ENCODE results near the gene LRRC55. TPM values are rescaled to one million over a fixed set of nuclear protein-coding genes. Genes with fewer than 3 reads are reported as not detected.

LRRC55 gene
- total and polyA plus RNA-seq, 2 donors (not counting 3 experiments of a cell fraction or from before 2014, with no cell fraction given): not detected

DNA sequence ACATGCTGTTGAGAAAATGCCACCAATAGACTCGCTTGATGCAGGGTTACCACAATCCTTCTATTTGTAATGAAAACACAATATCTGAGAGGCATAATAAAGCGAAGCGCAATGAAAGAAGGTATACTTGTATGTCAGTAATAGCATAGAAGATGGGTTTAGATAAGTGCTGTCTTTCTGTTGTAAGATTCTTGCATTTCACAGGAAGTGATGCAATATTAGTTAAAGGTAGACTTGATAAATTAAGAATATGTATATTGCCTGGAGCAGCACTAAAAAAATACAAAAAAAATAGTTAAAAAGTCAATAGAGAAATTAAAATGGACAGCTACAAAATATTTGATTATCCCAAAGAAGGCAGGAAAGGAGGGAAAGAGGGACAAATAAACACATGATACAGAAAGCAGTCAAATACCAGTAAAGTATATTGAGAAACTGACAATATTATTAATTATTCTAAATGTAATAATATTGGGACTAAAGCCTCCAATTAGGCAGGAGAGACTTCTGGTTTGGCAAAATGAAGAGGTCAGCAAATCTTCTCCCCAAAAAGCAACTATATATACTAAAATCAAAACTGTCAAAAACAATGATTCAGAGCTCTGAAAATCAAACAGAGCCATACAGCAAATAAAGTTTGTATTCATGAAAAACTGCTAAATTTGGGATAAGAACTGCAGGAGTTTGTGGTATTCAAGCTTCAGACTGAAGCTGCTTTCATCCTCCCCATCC, 46.6 kb upstream of the LRRC55 start:
- Histone ChIP-seq H3K36me3 (ENCODE audit: control insufficient read depth in 2 of 2, extremely low read depth in 1 of 2, insufficient read depth in 2 of 2, low read length in 2 of 2) (no peaks in the 10 kb centered on the region), H3K27ac (ENCODE audit: insufficient read depth, low read depth, low read length) (no peak overlapping the region), H3K4me1 (ENCODE audit: control insufficient read depth, extremely low read depth, insufficient read depth, low read length) (no peaks in the 10 kb centered on the region), H3K9ac (replicated peaks; ENCODE audit: extremely low read depth, insufficient read depth, low read length) (no peak overlapping the region), H4K20me1 (replicated peaks; ENCODE audit: control insufficient read depth, extremely low read depth, insufficient read depth, low read length) (no peaks in the 10 kb centered on the region), H3K4me2 (ENCODE audit: insufficient read depth, low read length) (no peak overlapping the region), H3K27me3 (ENCODE audit: control insufficient read depth in 2 of 2, insufficient read depth in 2 of 2, low read length in 2 of 2) (no peaks in the 10 kb centered on the region), H3K4me3 (replicated peaks in 1 of 3; ENCODE audit: insufficient read depth in 1 of 3, low read depth in 1 of 3, low read length in 3 of 3) (no peak overlapping the region), H2AFZ (ENCODE audit: low read depth, low read length) (no peak overlapping the region), H3K79me2 (ENCODE audit: control insufficient read depth, insufficient read depth, low read length) (no peaks in the 10 kb centered on the region), H3K9me3 (replicated peaks; ENCODE audit: control insufficient read depth, insufficient read depth, low read length) (no peaks in the 10 kb centered on the region), H3K9me1 (replicated peaks; ENCODE audit: control insufficient read depth, extremely low read depth, insufficient read depth, low read length) (no peaks in the 10 kb centered on the region)
- ChIA-PET CTCF (interaction anchor here (7.8 kb wide), 1 partner anchor 113 kb away, joined by 115 read pairs; no protein-coding TSS in a partner anchor), POLR2A (interaction anchor here (0.7 kb wide), 1 partner anchor 76 kb away, joined by 4 read pairs; no protein-coding TSS in a partner anchor)
- no TSS peak for BruUV-seq (replicated peaks)
- TF ChIP-seq POLR2AphosphoS5 (IDR thresholded peaks at IDR 0.05; ENCODE audit: insufficient read depth, low read depth, low read length): no peak
- FAIRE-seq (no peak), DNase-seq (ENCODE audit: low read depth, low spot score) (no peak)
- dilution Hi-C loops (cut with MboI; ENCODE audit: extremely low pct_ligation_motif_present, low sequenced_read_pairs): no loop called here
- intact Hi-C loops (cut with micrococcal nuclease): no loop called here

DNA sequence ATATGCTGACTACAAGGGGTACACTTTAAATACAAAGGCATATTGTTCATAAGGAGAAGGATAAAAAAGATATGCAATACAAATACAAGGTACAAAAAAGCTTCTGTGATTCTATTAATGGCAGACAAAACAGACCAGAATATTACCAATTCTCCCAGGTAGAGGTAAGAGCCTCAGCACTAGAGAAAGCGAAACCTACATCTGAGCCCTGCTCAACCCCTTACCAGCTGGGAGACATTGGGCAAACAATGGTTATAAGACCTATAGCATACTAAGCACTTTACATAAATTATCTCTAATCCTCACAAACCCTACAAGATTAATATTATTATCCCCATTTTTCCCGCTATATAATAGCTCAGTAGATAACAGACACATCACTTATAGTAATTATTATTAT, 41.2 kb upstream of the LRRC55 start:
- H3K4me1 ChIP-seq (ENCODE audit: control insufficient read depth, extremely low read depth, insufficient read depth, low read length): no peaks in the 10 kb centered on the region
- BruUV-seq (replicated peaks): no TSS peak
- H3K27me3 ChIP-seq (ENCODE audit: control insufficient read depth in 2 of 2, insufficient read depth in 2 of 2, low read length in 2 of 2): no peaks in the 10 kb centered on the region
- no peak overlapping the region for H3K4me2 ChIP-seq (ENCODE audit: insufficient read depth, low read length)
- ChIA-PET POLR2A (no interaction called here), CTCF (interaction anchor here (0.7 to 1.3 kb wide), 3 partner anchors 11 to 108 kb away, joined by 3 read pairs; no protein-coding TSS in a partner anchor)
- no peak overlapping the region for H2AFZ ChIP-seq (ENCODE audit: low read depth, low read length)
- TF ChIP-seq JUN (IDR thresholded peaks at IDR 0.05; ENCODE audit: borderline replicate concordance, insufficient read depth, insufficient read length, low read depth): no peak
- TF ChIP-seq POLR2AphosphoS5 (IDR thresholded peaks at IDR 0.05; ENCODE audit: insufficient read depth, low read depth, low read length): no peak
- TF ChIP-seq GATA2 (IDR thresholded peaks at IDR 0.05; ENCODE audit: insufficient read depth, insufficient read length, low read depth, low read length): no peak
- no peak for TF ChIP-seq EZH2 (IDR thresholded peaks at IDR 0.05; ENCODE audit: borderline replicate concordance, low read depth, low read length, severe bottlenecking)
- no peak for TF ChIP-seq POLR2A (IDR thresholded peaks at IDR 0.05; ENCODE audit: low read depth, low read length)
- TF ChIP-seq, protein P1, sequence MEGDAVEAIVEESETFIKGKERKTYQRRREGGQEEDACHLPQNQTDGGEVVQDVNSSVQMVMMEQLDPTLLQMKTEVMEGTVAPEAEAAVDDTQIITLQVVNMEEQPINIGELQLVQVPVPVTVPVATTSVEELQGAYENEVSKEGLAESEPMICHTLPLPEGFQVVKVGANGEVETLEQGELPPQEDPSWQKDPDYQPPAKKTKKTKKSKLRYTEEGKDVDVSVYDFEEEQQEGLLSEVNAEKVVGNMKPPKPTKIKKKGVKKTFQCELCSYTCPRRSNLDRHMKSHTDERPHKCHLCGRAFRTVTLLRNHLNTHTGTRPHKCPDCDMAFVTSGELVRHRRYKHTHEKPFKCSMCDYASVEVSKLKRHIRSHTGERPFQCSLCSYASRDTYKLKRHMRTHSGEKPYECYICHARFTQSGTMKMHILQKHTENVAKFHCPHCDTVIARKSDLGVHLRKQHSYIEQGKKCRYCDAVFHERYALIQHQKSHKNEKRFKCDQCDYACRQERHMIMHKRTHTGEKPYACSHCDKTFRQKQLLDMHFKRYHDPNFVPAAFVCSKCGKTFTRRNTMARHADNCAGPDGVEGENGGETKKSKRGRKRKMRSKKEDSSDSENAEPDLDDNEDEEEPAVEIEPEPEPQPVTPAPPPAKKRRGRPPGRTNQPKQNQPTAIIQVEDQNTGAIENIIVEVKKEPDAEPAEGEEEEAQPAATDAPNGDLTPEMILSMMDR (IDR thresholded peaks at IDR 0.05; ENCODE audit: extremely low read depth in 1 of 2, insufficient read depth in 1 of 2, low read depth in 1 of 2, low read length in 2 of 2): no peak
- no peak for TF ChIP-seq FOS (IDR thresholded peaks at IDR 0.05; ENCODE audit: borderline replicate concordance, insufficient read depth, low read length)
- TF ChIP-seq, protein P2, sequence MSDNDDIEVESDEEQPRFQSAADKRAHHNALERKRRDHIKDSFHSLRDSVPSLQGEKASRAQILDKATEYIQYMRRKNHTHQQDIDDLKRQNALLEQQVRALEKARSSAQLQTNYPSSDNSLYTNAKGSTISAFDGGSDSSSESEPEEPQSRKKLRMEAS (IDR thresholded peaks at IDR 0.05; ENCODE audit: insufficient read depth, insufficient read length): no peak
- TF ChIP-seq MYC (IDR thresholded peaks at IDR 0.05; ENCODE audit: low read depth, low read length): no peak
- DNase-seq (ENCODE audit: low read depth, low spot score): no peak
- no peak overlapping the region for H3K4me3 ChIP-seq (replicated peaks in 1 of 3; ENCODE audit: insufficient read depth in 1 of 3, low read depth in 1 of 3, low read length in 3 of 3)
- H4K20me1 ChIP-seq (replicated peaks; ENCODE audit: control insufficient read depth, extremely low read depth, insufficient read depth, low read length): no peaks in the 10 kb centered on the region
- intact Hi-C loops (cut with micrococcal nuclease): no loop called here
- H3K9ac ChIP-seq (replicated peaks; ENCODE audit: extremely low read depth, insufficient read depth, low read length): no peak overlapping the region
- H3K79me2 ChIP-seq (ENCODE audit: control insufficient read depth, insufficient read depth, low read length): no peaks in the 10 kb centered on the region
- H3K36me3 ChIP-seq (ENCODE audit: control insufficient read depth in 2 of 2, extremely low read depth in 1 of 2, insufficient read depth in 2 of 2, low read length in 2 of 2): no peaks in the 10 kb centered on the region
- no peak for FAIRE-seq
- no peaks in the 10 kb centered on the region for H3K9me3 ChIP-seq (replicated peaks; ENCODE audit: control insufficient read depth, insufficient read depth, low read length)
- no peaks in the 10 kb centered on the region for H3K9me1 ChIP-seq (replicated peaks; ENCODE audit: control insufficient read depth, extremely low read depth, insufficient read depth, low read length)
- H3K27ac ChIP-seq (ENCODE audit: insufficient read depth, low read depth, low read length): no peak overlapping the region
- dilution Hi-C loops (cut with MboI; ENCODE audit: extremely low pct_ligation_motif_present, low sequenced_read_pairs): no loop called here

All from endothelial cell of umbilical vein (primary cell).